GM23338 (cell line): ENCODE measurements around the gene MAP2K4. TPM values are rescaled to one million over a fixed set of nuclear protein-coding genes. Genes with fewer than 3 reads are reported as not detected.

Experiments used
- ATAC-seq: fragments of 200-7000 bp; cut with Tn5 transposase; 3 replicates; pipeline ENCODE4 v1.9.1; 2020
- DNase-seq: peaks from one replicate; pipeline ENCODE4 v3.0.0-alpha.2; 2015; ENCODE audit warnings: low spot score
- H2AFZ ChIP-seq: fragments of 200-600 bp; sonication (generic); 2 replicates; pipeline ENCODE4 v1.8.0; 2016; ENCODE audit warnings: antibody characterized with exemption, mild to moderate bottlenecking, moderate library complexity
- H3F3A ChIP-seq: fragments of 200-600 bp; sonication (generic); replicated peaks from 2 replicates; pipeline ENCODE4 v1.8.0; 2017; ENCODE audit warnings: antibody characterized with exemption, mixed run types, low read depth
- H3K27ac ChIP-seq: fragments of 200-600 bp; sonication (generic); 2 replicates; pipeline ENCODE4 v1.6.1; 2016; ENCODE audit warnings: low read depth
- H3K27me3 ChIP-seq: fragments of 200-600 bp; sonication (generic); 2 replicates; pipeline ENCODE4 v1.8.0; 2016; ENCODE audit warnings: mild to moderate bottlenecking, mixed run types, moderate library complexity; ENCODE audit not compliant: insufficient read depth
- H3K36me3 ChIP-seq: fragments of 200-600 bp; sonication (generic); 2 replicates; pipeline ENCODE4 v1.8.0; 2016; ENCODE audit warnings: mild to moderate bottlenecking; ENCODE audit not compliant: insufficient read depth
- H3K4me1 ChIP-seq: fragments of 200-600 bp; sonication (generic); 2 replicates; pipeline ENCODE4 v1.8.0; 2016; ENCODE audit warnings: mild to moderate bottlenecking, moderate library complexity; ENCODE audit not compliant: insufficient read depth
- H3K4me2 ChIP-seq: fragments of 200-600 bp; sonication (generic); 2 replicates; pipeline ENCODE4 v1.7.1; 2017; ENCODE audit warnings: mixed run types
- H3K4me3 ChIP-seq: fragments of 200-600 bp; sonication (generic); 2 replicates; pipeline ENCODE4 v1.6.1; 2016; ENCODE audit warnings: mixed run types
- H3K79me2 ChIP-seq: fragments of 200-600 bp; sonication (generic); replicated peaks from 2 replicates; pipeline ENCODE4 v1.8.0; 2017; ENCODE audit warnings: mild to moderate bottlenecking; ENCODE audit not compliant: insufficient read depth
- H3K9me2 ChIP-seq: fragments of 200-600 bp; sonication (generic); 2 replicates; pipeline ENCODE4 v1.8.0; 2017; ENCODE audit not compliant: insufficient read depth
- H4K20me1 ChIP-seq: fragments of 200-600 bp; sonication (generic); replicated peaks from 2 replicates; pipeline ENCODE4 v1.8.0; 2017; ENCODE audit warnings: mild to moderate bottlenecking; ENCODE audit not compliant: insufficient read depth
- H3K27ac Mint-ChIP-seq: 2 replicates; pipeline ENCODE4 v1.8.0; 2020; ENCODE audit warnings: inconsistent platforms, mild to moderate bottlenecking, moderate library complexity, mixed read lengths
- H3K27me3 Mint-ChIP-seq: 3 replicates; pipeline ENCODE4 v1.8.0; 2022; ENCODE audit warnings: low read depth, mild to moderate bottlenecking, moderate library complexity, mixed read lengths, inconsistent platforms; ENCODE audit not compliant: insufficient read depth, poor library complexity
- H3K36me3 Mint-ChIP-seq: 3 replicates; pipeline ENCODE4 v1.8.0; 2021; ENCODE audit warnings: low read depth, mild to moderate bottlenecking, inconsistent platforms, moderate library complexity, mixed read lengths
- H3K4me1 Mint-ChIP-seq: 3 replicates; pipeline ENCODE4 v1.8.0; 2020; ENCODE audit warnings: mild to moderate bottlenecking, inconsistent platforms, mixed read lengths
- H3K4me3 Mint-ChIP-seq: 3 replicates; pipeline ENCODE4 v1.8.0; 2021; ENCODE audit warnings: moderate library complexity, mild to moderate bottlenecking, inconsistent platforms, mixed read lengths
- H3K9me3 Mint-ChIP-seq: 3 replicates; pipeline ENCODE4 v1.8.0; 2020; ENCODE audit warnings: moderate library complexity, mild to moderate bottlenecking, inconsistent platforms, mixed read lengths
- CTCF ChIP-seq, 2 experiments: fragments of 200-600 bp in 1 of 2; sonication (generic) in 1 of 2; conservative IDR thresholded peaks; 2 replicates each; pipeline versions ENCODE4 v1.5.1 to v1.6.1; 2016 to 2017; ENCODE audit warnings: antibody characterized with exemption in 2 of 2, low read depth in 2 of 2, mild to moderate bottlenecking in 2 of 2, moderate library complexity in 1 of 2
- EZH2 ChIP-seq: fragments of 200-600 bp; sonication (generic); IDR thresholded peaks from one replicate; pipeline ENCODE4 v1.8.0; 2017; ENCODE audit warnings: antibody characterized with exemption, mild to moderate bottlenecking, low read depth; ENCODE audit not compliant: unreplicated experiment
- EZH2phosphoT487 ChIP-seq: fragments of 200-600 bp; sonication (generic); IDR thresholded peaks from one replicate; pipeline ENCODE4 v1.8.1; 2018; ENCODE audit warnings: antibody characterized with exemption; ENCODE audit not compliant: unreplicated experiment
- REST ChIP-seq: IDR thresholded peaks from one replicate; pipeline ENCODE4 v1.6.1; 2018; ENCODE audit warnings: antibody characterized with exemption; ENCODE audit not compliant: unreplicated experiment
- STAT1 ChIP-seq: IDR thresholded peaks from one replicate; pipeline ENCODE4 v1.6.1; 2016; ENCODE audit warnings: antibody characterized with exemption; ENCODE audit not compliant: unreplicated experiment
- ZNF462 ChIP-seq: fragments of 250-450 bp; sonication (Bioruptor Pico); IDR thresholded peaks from 2 replicates; pipeline ENCODE4 v1.5.0; 2020; ENCODE audit warnings: mild to moderate bottlenecking, moderate library complexity
- polyA plus RNA-seq: library from polyadenylated mRNA; unstranded; fragments of >200 nt; fragmentation: Nextera tagmentation; extraction: Ambion mirVana; gene quantifications from 2 replicates; pipeline ENCODE4 v1.2.1, GENCODE V29; 2016
- total RNA-seq: library from RNA; depleted of rRNA; stranded (reverse); fragments of >200 nt; shearing (Covaris generic); gene quantifications from 2 replicates; pipeline ENCODE4 v1.2.3, GENCODE V29; 2014

MAP2K4 gene
- total and polyA plus RNA-seq, 2 experiments from 2014 or later: 25.3 to 36.4 TPM

GRCh38 chr17:12046786-12047185 is 26.1 kb downstream of the MAP2K4 start:
- peak overlapping the region; percentile 39; the same call in 2 of the 3 replicates for H3K4me3 Mint-ChIP-seq
- H2AFZ ChIP-seq: no peak overlapping the region
- H3K4me1 ChIP-seq: peaks cover 49% of the 10 kb centered on the region
- peaks cover 49% of the 10 kb centered on the region for H3K4me1 Mint-ChIP-seq
- peaks cover 2% of the 10 kb centered on the region; the same call in 1 of the 2 replicates for H4K20me1 ChIP-seq
- peaks cover 2% of the 10 kb centered on the region for H3K27me3 Mint-ChIP-seq
- no peaks in the 10 kb centered on the region for H3K27me3 ChIP-seq
- no peaks in the 10 kb centered on the region for H3K9me2 ChIP-seq
- peak; percentile 82 for DNase-seq
- peaks cover 94% of the 10 kb centered on the region for H3K79me2 ChIP-seq
- H3K4me3 ChIP-seq: no peak overlapping the region
- H3K36me3 ChIP-seq: no peaks in the 10 kb centered on the region
- H3F3A ChIP-seq: no peaks in the 10 kb centered on the region
- peak overlapping the region; percentile 50 for H3K4me2 ChIP-seq
- TF ChIP-seq ZNF462 (peak; percentile 88), EZH2phosphoT487 (no peak)
- peak overlapping the region; percentile 87 for H3K27ac Mint-ChIP-seq
- no peaks in the 10 kb centered on the region for H3K36me3 Mint-ChIP-seq
- H3K9me3 Mint-ChIP-seq: no peaks in the 10 kb centered on the region
- ATAC-seq: peak; percentile 90
- H3K27ac ChIP-seq: peak overlapping the region; percentile 52; the same call in 1 of the 2 replicates

GRCh38 chr17:12047681-12048376 is 27.2 kb downstream of the MAP2K4 start:
- no peaks in the 10 kb centered on the region for H3K36me3 ChIP-seq
- H3K27me3 ChIP-seq: no peaks in the 10 kb centered on the region
- Mint-ChIP-seq H3K4me1 (peaks cover 60% of the 10 kb centered on the region), H3K4me3 (no peak overlapping the region), H3K27ac (no peak overlapping the region), H3K27me3 (peaks cover 2% of the 10 kb centered on the region), H3K9me3 (no peaks in the 10 kb centered on the region), H3K36me3 (no peaks in the 10 kb centered on the region)
- peaks cover 55% of the 10 kb centered on the region for H3K4me1 ChIP-seq
- ATAC-seq (no peak), DNase-seq (no peak)
- TF ChIP-seq EZH2 (no peak), EZH2phosphoT487 (no peak), STAT1 (no peak), CTCF (conservative IDR thresholded peaks at IDR 0.05; ENCODE audit: low read depth in 2 of 2) (no peak), REST (no peak)
- no peaks in the 10 kb centered on the region for H3K9me2 ChIP-seq
- H2AFZ ChIP-seq: no peak overlapping the region
- H3K4me2 ChIP-seq: peak overlapping the region; percentile 50
- peaks cover 2% of the 10 kb centered on the region; the same call in 1 of the 2 replicates for H4K20me1 ChIP-seq
- H3F3A ChIP-seq: no peaks in the 10 kb centered on the region
- peaks cover 94% of the 10 kb centered on the region for H3K79me2 ChIP-seq
- H3K4me3 ChIP-seq: no peak overlapping the region
- peak overlapping the region; percentile 45; the same call in 1 of the 2 replicates for H3K27ac ChIP-seq
